ENCODE data around the gene DMXL1.
"Not testable (repeated sequence)": the region's sequence is repeated elsewhere in the genome, so short reads cannot be mapped to it uniquely, and the experiment has no call there.

Gene DMXL1

GRCh38 chr5:119063579-119064379 is 7.1 kb upstream of the DMXL1 start:
- no peak for DNase-seq

DNA sequence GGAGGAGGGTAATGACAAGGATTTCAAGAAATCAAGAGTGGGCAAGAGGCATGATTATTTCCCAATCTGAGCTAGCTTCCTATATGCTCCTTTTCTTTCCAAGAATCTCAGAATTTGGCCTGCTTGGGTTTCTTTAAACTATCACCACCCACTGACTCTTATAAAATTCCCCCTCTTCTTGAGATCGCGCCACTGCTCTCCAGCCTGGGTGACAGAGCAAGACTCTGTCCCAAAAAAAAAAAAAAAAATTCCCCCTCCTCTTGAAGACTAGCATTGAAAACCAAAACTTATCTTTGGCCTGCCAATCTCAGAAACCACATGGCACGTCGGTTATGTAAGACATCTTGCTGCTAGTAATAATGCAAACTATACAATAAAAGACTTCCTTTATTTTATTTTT is 3.4 kb upstream of the DMXL1 start:
- no peak for DNase-seq

GRCh38 chr5:119070578-119070827 is 384 bp upstream of the DMXL1 start:
- peak in 24 of 58 donors; percentile 78 to 97 (median 90) for DNase-seq

DNA sequence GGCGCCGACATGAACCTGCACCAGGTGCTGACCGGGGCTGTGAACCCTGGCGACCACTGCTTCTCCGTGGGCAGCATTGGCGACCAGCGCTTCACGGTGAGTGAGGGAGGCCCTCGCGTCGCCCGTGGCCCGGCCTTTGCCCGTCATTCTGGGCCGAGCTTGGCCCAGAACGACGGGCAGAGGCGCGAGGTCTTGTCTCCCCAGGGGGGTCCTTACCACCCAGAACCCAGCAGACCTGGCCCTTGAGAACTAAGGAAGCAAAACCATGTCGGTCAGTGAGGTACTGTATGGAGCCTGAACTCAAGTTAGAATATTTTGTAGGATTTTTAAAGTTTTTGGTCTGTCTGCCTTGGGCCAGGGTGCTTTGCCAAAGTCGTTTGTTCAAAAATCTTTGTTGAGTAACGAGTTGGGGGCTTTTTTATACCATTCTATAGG is 691 bp downstream of the DMXL1 start:
- peak in 10 of 58 donors; percentile 31 to 61 (median 48) for DNase-seq

DNA sequence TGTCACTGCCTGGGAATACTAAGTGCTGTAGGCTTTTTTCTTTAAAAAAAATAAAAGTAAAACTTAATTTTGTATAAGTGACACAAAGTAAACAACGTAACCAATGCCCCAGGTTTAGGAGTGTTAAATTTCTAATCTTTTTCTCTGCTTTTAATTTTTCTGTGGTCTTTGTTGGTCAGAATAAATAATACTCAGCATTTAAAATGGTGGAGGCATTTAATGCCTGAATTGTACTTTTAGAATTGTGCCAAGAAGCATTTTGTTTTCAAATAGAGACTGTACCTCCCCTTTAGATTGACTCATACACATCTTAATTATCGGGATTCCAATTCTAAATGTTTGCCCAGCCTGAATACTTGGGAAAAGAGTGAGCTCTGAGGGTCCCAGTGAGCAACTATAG is 1.6 kb downstream of the DMXL1 start:
- no peak for DNase-seq

GRCh38 chr5:119073746-119074337 is 3.0 kb downstream of the DMXL1 start:
- not testable (repeated sequence) for DNase-seq

- DNase-seq = no peak
Measured at GRCh38 chr5:119074419-119074818, 3.5 kb downstream of the DMXL1 start.

DNA sequence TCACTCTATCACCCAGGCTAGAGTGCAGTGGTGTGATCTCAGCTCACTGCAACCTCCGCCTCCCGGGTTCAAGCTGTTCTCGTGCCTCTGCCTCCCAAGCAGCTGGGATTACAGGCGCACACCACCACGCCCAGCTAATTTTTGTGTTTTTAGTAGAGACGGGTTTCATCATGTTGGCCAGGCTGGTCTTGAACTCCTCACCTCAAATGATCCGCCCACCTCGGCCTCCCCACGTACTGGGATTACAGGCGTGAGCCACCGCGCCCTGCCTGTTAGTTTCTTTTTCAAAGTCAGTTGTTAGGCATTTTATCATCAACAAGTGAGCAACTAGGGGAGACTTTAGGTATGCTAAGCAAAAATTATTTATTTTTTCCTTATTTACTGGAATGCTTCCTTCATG is 4.4 kb downstream of the DMXL1 start:
- not testable (repeated sequence) for DNase-seq

GRCh38 chr5:119076080-119076479 is 5.2 kb downstream of the DMXL1 start:
- DNase-seq = no peak

DNA sequence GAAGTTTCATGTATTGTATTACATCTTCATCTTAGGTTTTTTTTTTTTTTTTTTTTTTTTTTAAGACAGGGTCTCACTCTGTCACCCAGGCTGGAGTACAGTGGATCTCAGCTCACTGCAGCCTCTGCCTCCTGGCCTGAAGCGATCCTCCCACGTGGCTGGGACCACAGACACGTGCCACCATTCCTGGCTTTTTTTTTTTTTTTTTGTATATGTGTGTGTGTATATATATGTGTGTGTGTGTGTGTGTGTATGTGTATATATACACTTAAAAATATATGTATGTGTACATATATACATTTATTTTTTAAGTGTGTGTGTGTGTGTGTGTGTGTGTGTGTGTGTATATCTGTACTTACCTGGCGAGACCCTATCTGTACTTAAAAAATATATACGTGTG is 6.6 kb downstream of the DMXL1 start:
- DNase-seq = no peak

DNA sequence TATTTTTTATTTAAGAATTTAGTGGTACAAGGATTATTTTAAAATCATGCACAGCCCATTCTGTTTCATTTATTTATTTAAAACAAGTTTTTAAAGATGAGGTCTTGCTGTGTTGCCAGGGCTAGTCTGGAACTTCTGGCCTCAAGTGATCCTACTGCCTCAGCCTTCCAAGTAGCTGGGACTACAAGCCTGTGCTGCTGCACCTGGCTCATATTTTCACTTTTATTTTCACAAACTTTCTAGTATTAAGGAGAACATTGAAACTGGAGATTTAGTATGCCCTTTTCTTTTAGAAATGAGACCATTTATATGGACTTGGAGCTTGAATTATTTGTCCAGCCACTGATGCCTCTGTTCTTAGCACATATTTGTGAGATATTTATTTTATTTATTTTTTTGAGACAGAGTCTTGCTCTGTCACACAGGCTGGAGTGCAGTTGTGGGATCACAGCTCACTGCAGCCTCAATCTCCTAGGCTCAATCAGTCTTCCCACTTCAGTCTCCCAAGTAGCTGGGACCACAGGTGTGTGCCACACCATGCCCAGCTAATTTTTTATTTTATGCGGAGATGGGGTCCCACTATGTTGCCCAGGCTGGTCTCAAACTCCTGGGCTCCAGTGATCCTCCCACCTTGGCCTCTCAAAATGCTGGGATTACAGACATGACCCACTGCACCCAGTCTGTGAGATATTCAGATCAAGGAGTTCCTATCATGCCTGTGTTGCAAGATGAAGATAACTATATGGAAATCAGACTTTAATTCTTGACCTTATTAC is 7.4 kb downstream of the DMXL1 start:
- DNase-seq = no peak

- DNase-seq = no peak
Measured at GRCh38 chr5:119078861-119079260, 8.0 kb downstream of the DMXL1 start.

DNA sequence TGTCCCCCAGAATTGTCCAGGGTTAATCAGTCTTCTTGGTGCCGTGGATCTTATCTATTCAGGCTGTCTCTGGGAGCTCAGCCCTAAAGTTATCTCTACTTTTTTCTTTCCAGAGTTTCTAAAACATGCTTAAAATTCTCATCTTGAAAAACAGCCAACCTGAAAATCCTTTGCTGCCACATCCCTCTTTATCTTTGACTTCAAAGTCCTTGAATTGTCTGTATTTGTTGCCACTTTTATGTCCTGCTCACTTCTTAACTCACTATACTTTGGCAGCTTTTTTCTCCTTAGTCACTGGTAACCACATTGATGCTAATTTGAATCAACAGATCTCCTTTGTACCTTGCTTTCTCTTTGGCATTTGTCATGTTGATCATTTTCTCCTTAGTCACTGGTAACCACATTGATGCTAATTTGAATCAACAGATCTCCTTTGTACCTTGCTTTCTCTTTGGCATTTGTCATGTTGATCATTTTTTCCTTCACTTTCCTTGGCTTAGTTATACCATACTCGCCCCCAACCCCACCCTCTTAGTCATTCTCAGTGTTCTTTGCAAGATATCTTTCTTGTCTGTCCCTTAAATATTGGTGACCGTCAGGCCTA is 8.5 kb downstream of the DMXL1 start:
- no peak for DNase-seq

GRCh38 chr5:119080936-119081335 is 10.0 kb downstream of the DMXL1 start:
- DNase-seq = no peak

- no peak for DNase-seq
Measured at GRCh38 chr5:119082691-119083090, 11.8 kb downstream of the DMXL1 start.

GRCh38 chr5:119083679-119084078 is 12.8 kb downstream of the DMXL1 start:
- DNase-seq = no peak

- no peak for DNase-seq
Measured at GRCh38 chr5:119088438-119088837, 17.6 kb downstream of the DMXL1 start.

- no peak for DNase-seq
Measured at GRCh38 chr5:119095611-119096010, 24.7 kb downstream of the DMXL1 start.

- peak in 10 of 58 donors; percentile 0 to 28 (median 12) for DNase-seq
Measured at GRCh38 chr5:119105971-119106370, 35.1 kb downstream of the DMXL1 start.

GRCh38 chr5:119112151-119112550 is 41.3 kb downstream of the DMXL1 start:
- no peak for DNase-seq

DNA sequence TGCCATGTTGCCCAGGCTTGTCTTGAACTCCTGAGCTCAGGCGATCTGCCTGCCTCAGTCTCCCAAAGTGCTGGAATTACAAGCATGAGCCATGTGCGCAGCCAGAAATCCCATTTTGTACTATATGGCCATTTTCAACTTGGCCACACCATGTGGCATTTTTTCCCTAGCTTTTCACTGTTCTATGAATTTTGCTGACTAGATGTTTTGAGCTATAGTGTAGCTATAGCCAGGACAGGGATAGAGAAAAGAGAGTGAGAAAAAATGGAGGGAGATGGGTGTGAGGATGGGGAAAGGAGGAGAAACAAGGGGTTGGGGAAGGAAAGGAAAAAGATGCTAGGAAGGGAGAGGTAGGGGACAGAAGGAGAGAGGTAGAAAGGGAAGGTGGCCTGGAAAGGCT is 46.4 kb downstream of the DMXL1 start:
- no peak for DNase-seq

DNA sequence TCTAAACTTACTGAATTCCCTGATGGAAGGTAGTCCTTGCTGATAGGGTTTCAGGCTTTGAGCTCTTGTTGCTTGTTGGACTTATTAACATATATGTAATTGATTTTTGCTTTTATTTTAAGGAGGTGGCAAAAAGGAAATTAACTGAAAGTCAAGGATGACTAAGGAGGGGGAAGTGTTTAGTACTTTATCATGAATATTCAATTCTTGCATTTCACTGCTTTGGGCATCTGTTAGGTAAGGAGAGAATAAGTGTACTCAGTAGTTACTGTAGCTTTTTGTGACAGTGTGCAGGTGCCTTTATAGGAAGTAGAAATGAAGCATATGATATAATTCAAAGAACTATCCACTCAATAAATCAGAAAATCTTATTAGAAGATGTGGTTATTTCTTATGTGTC is 47.1 kb downstream of the DMXL1 start:
- no peak for DNase-seq

Measured in anterior cingulate cortex (tissue), 58 donors.